ENCODE measurements around the gene CDC42BPA. TPM values are rescaled to one million over a fixed set of nuclear protein-coding genes. Genes with fewer than 3 reads are reported as not detected.

CDC42BPA gene
- total RNA-seq, 3 donors from 2014 or later = 39.8 to 54.7 (median 46.7) TPM

- intact Hi-C loops (cut with DNase I; ENCODE audit: low total_unique reads) = no loop called here
Measured at GRCh38 chr1:227197064-227197463, 121.2 kb downstream of the CDC42BPA start.

GRCh38 chr1:227192163-227192562 is 126.1 kb downstream of the CDC42BPA start:
- intact Hi-C loops (cut with DNase I; ENCODE audit: low total_unique reads) = no loop called here
- no peaks in the 10 kb centered on the region for H3K4me1 ChIP-seq
- no peak overlapping the region for H3K27ac ChIP-seq
- H3K36me3 ChIP-seq = no peaks in the 10 kb centered on the region
- H3K4me3 ChIP-seq = no peak overlapping the region
- H3K9me3 ChIP-seq = no peaks in the 10 kb centered on the region
- no peak for DNase-seq (ENCODE audit: low spot score in 2 of 2)
- no peaks in the 10 kb centered on the region for H3K27me3 ChIP-seq
- no peak for TF ChIP-seq POLR2A (IDR thresholded peaks at IDR 0.05)
- no peak for TF ChIP-seq POLR2AphosphoS5 (IDR thresholded peaks at IDR 0.05)
- no peak for TF ChIP-seq CTCF (IDR thresholded peaks at IDR 0.05)

More at GRCh38 chr1:227197064-227197463, 121.2 kb downstream of the CDC42BPA start:
- Histone ChIP-seq H3K4me1 (no peaks in the 10 kb centered on the region), H3K27ac (no peak overlapping the region), H3K27me3 (no peaks in the 10 kb centered on the region), H3K36me3 (no peaks in the 10 kb centered on the region), H3K4me3 (no peak overlapping the region), H3K9me3 (no peaks in the 10 kb centered on the region)
- TF ChIP-seq CTCF (IDR thresholded peaks at IDR 0.05) = no peak
- TF ChIP-seq POLR2AphosphoS5 (IDR thresholded peaks at IDR 0.05) = no peak
- no peak for TF ChIP-seq POLR2A (IDR thresholded peaks at IDR 0.05)
- no peak for DNase-seq (ENCODE audit: low spot score in 2 of 2)

- no peaks in the 10 kb centered on the region for H3K36me3 ChIP-seq
- no peak for DNase-seq (ENCODE audit: low spot score in 2 of 2)
- H3K27me3 ChIP-seq = no peaks in the 10 kb centered on the region
- TF ChIP-seq CTCF (IDR thresholded peaks at IDR 0.05) (no peak), POLR2AphosphoS5 (IDR thresholded peaks at IDR 0.05) (no peak), POLR2A (IDR thresholded peaks at IDR 0.05) (no peak)
- intact Hi-C loops (cut with DNase I; ENCODE audit: low total_unique reads) = no loop called here
- no peaks in the 10 kb centered on the region for H3K4me1 ChIP-seq
- H3K4me3 ChIP-seq = no peak overlapping the region
- H3K27ac ChIP-seq = no peak overlapping the region
- H3K9me3 ChIP-seq = no peaks in the 10 kb centered on the region
Measured at GRCh38 chr1:227191607-227192006, 126.7 kb downstream of the CDC42BPA start.

- H3K4me3 ChIP-seq = no peak overlapping the region
- DNase-seq (ENCODE audit: low spot score in 2 of 2) = no peak
- no peaks in the 10 kb centered on the region for H3K9me3 ChIP-seq
- no peak for TF ChIP-seq POLR2A (IDR thresholded peaks at IDR 0.05)
- no peak for TF ChIP-seq POLR2AphosphoS5 (IDR thresholded peaks at IDR 0.05)
- TF ChIP-seq CTCF (IDR thresholded peaks at IDR 0.05) = no peak
- no peaks in the 10 kb centered on the region for H3K36me3 ChIP-seq
- H3K27ac ChIP-seq = no peak overlapping the region
- no peaks in the 10 kb centered on the region for H3K27me3 ChIP-seq
- intact Hi-C loops (cut with DNase I; ENCODE audit: low total_unique reads) = no loop called here
- H3K4me1 ChIP-seq = no peaks in the 10 kb centered on the region
Measured at GRCh38 chr1:227190321-227190720, 128.0 kb downstream of the CDC42BPA start.

- Histone ChIP-seq H3K4me3 (no peak overlapping the region), H3K27ac (no peak overlapping the region), H3K4me1 (no peaks in the 10 kb centered on the region), H3K36me3 (no peaks in the 10 kb centered on the region), H3K9me3 (no peaks in the 10 kb centered on the region), H3K27me3 (no peaks in the 10 kb centered on the region)
- no peak for TF ChIP-seq POLR2AphosphoS5 (IDR thresholded peaks at IDR 0.05)
- no peak for TF ChIP-seq POLR2A (IDR thresholded peaks at IDR 0.05)
- TF ChIP-seq CTCF (IDR thresholded peaks at IDR 0.05) = no peak
- no peak for DNase-seq (ENCODE audit: low spot score in 2 of 2)
- intact Hi-C loops (cut with DNase I; ENCODE audit: low total_unique reads) = no loop called here
Measured at GRCh38 chr1:227185291-227185690, 133.0 kb downstream of the CDC42BPA start.
